Fibroblast of lung (primary cell): ENCODE results near the gene RAB8B.

Experiments used
- EZH2 ChIP-seq: IDR thresholded peaks from 2 replicates; pipeline ENCODE4 v1.5.1; 2012; ENCODE audit warnings: low read length, control low read depth, mild to moderate bottlenecking; ENCODE audit errors: missing control alignments
- TF ChIP-seq, protein P1 (sequence below), 2 donors: IDR thresholded peaks in 1 of 2; conservative IDR thresholded peaks in 1 of 2; 1 replicate in 1 of 2; 2 replicates in 1 of 2; pipeline ENCODE4 v1.5.1; 2011 to 2012; ENCODE audit warnings: low read length in 2 of 2, control low read depth in 1 of 2, inconsistent platforms in 1 of 2, low read depth in 1 of 2, mild to moderate bottlenecking in 1 of 2

DNA sequence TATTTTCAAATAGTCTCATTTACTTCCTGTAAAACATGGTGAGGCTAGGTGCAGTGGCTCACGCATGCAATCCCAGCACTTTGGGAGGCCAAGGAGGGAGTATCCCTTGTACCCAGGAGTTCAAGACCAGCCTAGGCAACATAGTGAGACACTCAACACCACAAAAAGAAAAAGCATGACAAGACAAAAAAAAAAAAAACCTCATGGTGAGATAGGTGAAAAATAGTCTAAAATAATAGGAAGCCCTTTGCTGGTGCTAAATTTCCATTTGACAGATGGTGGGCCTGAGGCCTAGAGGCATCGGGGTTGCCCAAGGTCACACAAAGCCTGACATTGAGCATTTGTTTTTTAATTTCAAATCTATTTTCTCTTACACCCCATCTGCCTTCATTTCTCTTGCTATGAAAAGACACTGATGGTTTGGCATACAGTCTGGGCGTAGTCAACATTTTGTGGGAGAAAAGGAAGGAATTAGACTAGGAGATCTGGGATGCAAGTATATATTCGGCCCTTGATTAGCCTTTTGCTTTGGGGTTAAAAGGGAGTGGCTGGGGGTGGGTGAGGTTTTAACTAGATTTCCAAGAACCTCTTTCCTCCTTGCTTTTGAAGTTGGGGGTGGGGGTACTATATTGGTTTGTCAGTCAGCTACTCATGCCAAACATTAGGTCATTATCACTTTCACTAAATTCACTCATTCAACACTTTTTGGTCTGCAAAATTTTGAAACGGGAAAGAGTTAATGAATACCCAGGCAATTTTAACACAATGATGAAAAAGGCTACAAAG, 11.3 kb downstream of the RAB8B start:
- TF ChIP-seq, protein P1, sequence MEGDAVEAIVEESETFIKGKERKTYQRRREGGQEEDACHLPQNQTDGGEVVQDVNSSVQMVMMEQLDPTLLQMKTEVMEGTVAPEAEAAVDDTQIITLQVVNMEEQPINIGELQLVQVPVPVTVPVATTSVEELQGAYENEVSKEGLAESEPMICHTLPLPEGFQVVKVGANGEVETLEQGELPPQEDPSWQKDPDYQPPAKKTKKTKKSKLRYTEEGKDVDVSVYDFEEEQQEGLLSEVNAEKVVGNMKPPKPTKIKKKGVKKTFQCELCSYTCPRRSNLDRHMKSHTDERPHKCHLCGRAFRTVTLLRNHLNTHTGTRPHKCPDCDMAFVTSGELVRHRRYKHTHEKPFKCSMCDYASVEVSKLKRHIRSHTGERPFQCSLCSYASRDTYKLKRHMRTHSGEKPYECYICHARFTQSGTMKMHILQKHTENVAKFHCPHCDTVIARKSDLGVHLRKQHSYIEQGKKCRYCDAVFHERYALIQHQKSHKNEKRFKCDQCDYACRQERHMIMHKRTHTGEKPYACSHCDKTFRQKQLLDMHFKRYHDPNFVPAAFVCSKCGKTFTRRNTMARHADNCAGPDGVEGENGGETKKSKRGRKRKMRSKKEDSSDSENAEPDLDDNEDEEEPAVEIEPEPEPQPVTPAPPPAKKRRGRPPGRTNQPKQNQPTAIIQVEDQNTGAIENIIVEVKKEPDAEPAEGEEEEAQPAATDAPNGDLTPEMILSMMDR (conservative IDR thresholded peaks at IDR 0.05 in 1 of 2, IDR thresholded peaks at IDR 0.05 in 1 of 2; ENCODE audit: low read depth in 1 of 2, low read length in 2 of 2) = no peak
- TF ChIP-seq EZH2 = no peak
